Measurements from ENCODE around the gene SDC4.
A peak's percentile ranks its signal among the peaks of the same experiment; 100 is the strongest.

SDC4 gene

DNA sequence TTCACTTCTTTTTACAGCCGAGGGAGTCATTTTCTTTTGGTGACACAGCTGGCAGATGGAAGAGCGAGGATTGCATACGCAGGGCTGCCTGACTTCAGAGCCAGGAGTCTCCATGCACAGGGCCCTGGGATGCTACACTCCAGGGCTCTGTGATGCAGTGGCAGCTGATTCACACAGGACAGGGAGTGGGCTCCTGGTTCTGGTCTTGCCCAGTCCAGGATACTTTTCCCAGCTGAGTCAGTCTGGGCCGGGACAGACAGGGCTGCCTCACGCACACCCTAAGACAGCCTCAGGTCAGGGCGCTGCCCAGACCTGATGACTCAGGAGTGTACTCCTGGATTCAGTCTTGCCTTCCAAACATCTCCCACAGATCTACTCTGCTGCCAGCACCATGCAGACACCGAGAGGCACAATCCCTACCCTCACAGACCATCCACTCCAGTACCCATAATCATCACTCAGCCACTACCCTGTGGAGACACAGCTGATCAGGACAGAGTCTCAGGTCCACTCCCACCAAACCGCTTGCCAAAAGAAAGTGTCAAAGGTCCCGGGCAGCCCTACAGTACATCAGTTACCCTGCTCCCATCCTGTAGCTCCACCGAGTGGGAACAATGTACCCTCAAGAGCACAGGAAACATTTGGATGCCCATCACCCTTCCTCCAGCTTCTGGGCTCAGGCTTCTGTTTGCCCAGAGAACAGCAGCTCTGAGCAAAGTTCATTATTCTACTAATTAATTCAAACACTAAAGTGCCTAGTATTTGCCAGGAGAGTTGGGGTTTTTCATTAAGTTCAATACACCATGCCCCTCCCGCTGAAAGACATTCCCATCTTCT lies 11.5 kb downstream of the SDC4 start:
- Histone ChIP-seq H3K36me3 (ENCODE audit: insufficient read depth, low read length) (peaks cover 28% of the 10 kb centered on the region; the same call in 1 of the 2 replicates), H3K27me3 (ENCODE audit: insufficient read depth, low read length) (no peaks in the 10 kb centered on the region), H3K27ac (ENCODE audit: low read depth, low read length) (peak overlapping the region; percentile 94), H3K79me2 (ENCODE audit: control insufficient read depth, insufficient read depth, low read length, unreplicated experiment) (peaks cover 64% of the 10 kb centered on the region), H3K4me3 (ENCODE audit: low read depth, low read length) (peak overlapping the region; percentile 12; the same call in 1 of the 2 replicates), H3K4me1 (ENCODE audit: control insufficient read depth, insufficient read depth, low read length, unreplicated experiment) (peaks cover 57% of the 10 kb centered on the region), H2AFZ (ENCODE audit: low read length, unreplicated experiment) (no peak overlapping the region)

- H3K4me3 ChIP-seq (ENCODE audit: low read depth, low read length), result no peak overlapping the region
- no peak overlapping the region for H2AFZ ChIP-seq (ENCODE audit: low read length, unreplicated experiment)
- no peak overlapping the region for H3K27ac ChIP-seq (ENCODE audit: low read depth, low read length)
- H3K36me3 ChIP-seq (ENCODE audit: insufficient read depth, low read length), result peaks cover 40% of the 10 kb centered on the region
- peaks cover 21% of the 10 kb centered on the region for H3K79me2 ChIP-seq (ENCODE audit: control insufficient read depth, insufficient read depth, low read length, unreplicated experiment)
- H3K4me1 ChIP-seq (ENCODE audit: control insufficient read depth, insufficient read depth, low read length, unreplicated experiment), result no peaks in the 10 kb centered on the region
- no peaks in the 10 kb centered on the region for H3K27me3 ChIP-seq (ENCODE audit: insufficient read depth, low read length)
Measured at GRCh38 chr20:45330476-45330875, 17.7 kb downstream of the SDC4 start.

DNA sequence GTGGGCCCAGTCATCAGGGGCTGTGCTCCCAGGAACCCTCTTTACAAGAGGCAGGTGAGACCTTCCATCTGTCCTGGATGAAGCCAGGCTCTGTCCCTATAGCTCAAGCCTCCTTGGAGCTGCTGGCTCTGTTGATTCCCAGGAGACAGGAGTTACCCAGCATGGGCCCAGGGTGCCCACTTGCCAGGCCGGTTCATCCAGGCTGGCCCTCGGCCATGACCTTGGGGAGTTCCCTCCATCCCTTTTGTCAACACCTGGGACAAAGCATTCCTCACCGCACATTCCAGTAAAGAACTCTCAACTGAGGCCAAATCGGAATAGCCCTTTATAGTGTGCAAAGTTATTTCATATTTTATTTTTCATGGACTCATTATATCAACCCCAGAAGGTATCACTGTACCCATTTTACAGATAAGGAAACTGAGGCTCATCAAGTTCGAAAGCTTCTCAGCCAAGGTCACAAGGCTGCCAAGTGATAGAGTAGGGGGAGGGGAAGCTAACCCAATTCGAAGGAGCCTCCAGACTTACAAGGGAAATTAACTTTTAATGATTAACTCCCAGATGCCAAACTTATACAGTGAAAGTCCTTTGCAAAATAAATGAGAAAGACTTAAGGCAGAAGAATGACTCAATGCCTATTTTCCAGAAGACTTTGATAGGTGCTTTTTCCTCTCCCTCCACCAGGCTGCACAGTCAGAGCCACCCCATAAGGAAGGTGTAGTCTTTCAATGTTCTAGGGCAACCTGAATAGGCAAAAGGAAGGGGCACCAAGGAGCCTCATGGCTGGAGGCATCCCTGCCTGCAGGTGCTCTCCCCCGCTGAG lies 18.5 kb downstream of the SDC4 start:
- no peak overlapping the region for H2AFZ ChIP-seq (ENCODE audit: low read length, unreplicated experiment)
- no peaks in the 10 kb centered on the region for H3K27me3 ChIP-seq (ENCODE audit: insufficient read depth, low read length)
- peaks cover 35% of the 10 kb centered on the region for H3K36me3 ChIP-seq (ENCODE audit: insufficient read depth, low read length)
- H3K79me2 ChIP-seq (ENCODE audit: control insufficient read depth, insufficient read depth, low read length, unreplicated experiment), result peaks cover 13% of the 10 kb centered on the region
- H3K4me1 ChIP-seq (ENCODE audit: control insufficient read depth, insufficient read depth, low read length, unreplicated experiment), result no peaks in the 10 kb centered on the region
- H3K4me3 ChIP-seq (ENCODE audit: low read depth, low read length), result no peak overlapping the region
- no peak overlapping the region for H3K27ac ChIP-seq (ENCODE audit: low read depth, low read length)

DNA sequence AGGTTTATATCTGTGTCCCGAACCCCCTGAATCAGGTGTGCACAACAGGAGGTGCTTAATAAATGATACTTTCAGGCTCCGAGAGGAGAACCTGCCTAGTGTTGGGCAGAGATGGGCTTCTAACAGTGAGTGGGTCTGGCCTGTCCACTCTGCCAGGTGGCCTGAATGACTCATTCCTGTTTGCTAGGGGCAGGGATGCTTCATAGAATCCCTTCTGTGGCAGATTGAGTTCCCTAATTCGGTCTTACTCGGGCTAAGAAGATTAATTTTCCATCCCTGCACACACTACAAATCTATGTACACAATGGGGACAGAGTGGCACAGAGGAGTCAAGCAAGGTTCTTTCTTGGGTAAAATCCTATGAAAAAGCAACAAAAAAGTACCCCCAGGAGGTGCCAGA lies 19.8 kb downstream of the SDC4 start:
- H3K27ac ChIP-seq (ENCODE audit: low read depth, low read length), result no peak overlapping the region

DNA sequence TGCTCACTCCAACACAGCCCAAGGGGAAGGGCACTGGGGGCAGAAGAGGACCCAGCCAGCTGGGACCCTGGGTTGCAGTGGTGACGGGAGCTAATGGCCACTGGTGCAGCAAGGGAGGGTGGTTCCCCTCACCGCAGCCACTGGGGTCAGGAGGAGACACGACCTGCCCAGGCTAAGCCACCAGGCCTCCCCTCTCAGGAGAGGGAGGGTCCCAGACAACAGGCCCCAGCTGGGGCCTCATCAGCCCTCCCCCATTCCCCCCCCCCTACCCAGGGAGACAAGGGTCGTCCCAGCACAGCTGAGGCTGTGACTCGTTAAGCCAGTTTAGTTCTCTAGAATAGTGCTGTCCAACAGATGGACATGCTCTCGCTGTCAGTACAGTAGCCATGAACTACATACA lies 22.9 kb downstream of the SDC4 start:
- no peak overlapping the region for H3K27ac ChIP-seq (ENCODE audit: low read depth, low read length)
- H3K4me1 ChIP-seq (ENCODE audit: control insufficient read depth, insufficient read depth, low read length, unreplicated experiment), result no peaks in the 10 kb centered on the region
- H3K4me3 ChIP-seq (ENCODE audit: low read depth, low read length), result no peak overlapping the region
- H3K79me2 ChIP-seq (ENCODE audit: control insufficient read depth, insufficient read depth, low read length, unreplicated experiment), result no peaks in the 10 kb centered on the region
- H3K27me3 ChIP-seq (ENCODE audit: insufficient read depth, low read length), result no peaks in the 10 kb centered on the region
- H3K36me3 ChIP-seq (ENCODE audit: insufficient read depth, low read length), result peaks cover 19% of the 10 kb centered on the region
- H2AFZ ChIP-seq (ENCODE audit: low read length, unreplicated experiment), result no peak overlapping the region

More for the DNA sequence above, 19.8 kb downstream of the SDC4 start:
- peaks cover 35% of the 10 kb centered on the region for H3K36me3 ChIP-seq (ENCODE audit: insufficient read depth, low read length)
- H3K79me2 ChIP-seq (ENCODE audit: control insufficient read depth, insufficient read depth, low read length, unreplicated experiment), result peaks cover 11% of the 10 kb centered on the region
- no peak overlapping the region for H3K4me3 ChIP-seq (ENCODE audit: low read depth, low read length)
- H3K4me1 ChIP-seq (ENCODE audit: control insufficient read depth, insufficient read depth, low read length, unreplicated experiment), result no peaks in the 10 kb centered on the region
- H3K27me3 ChIP-seq (ENCODE audit: insufficient read depth, low read length), result no peaks in the 10 kb centered on the region
- H2AFZ ChIP-seq (ENCODE audit: low read length, unreplicated experiment), result no peak overlapping the region

DNA sequence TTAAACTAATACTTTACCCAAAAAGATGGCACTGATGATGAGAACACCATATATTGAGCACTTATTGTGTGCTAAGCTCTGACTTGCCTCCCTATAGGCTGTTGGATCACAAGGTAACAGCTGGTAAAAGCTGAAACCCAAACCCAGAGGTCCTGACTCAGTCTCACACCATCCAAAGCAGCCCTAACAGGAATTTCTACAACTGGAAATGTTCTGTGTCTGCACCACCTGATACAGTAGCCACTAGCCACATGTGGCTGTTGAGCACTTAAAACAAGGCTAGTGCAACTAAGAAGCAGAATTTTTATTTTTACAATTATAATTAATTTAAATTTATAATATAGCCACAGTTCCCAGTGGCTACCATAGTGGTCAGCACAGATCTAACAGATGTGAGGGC lies 24.5 kb downstream of the SDC4 start:
- Histone ChIP-seq H3K27me3 (ENCODE audit: insufficient read depth, low read length) (no peaks in the 10 kb centered on the region), H3K79me2 (ENCODE audit: control insufficient read depth, insufficient read depth, low read length, unreplicated experiment) (no peaks in the 10 kb centered on the region), H3K4me1 (ENCODE audit: control insufficient read depth, insufficient read depth, low read length, unreplicated experiment) (peaks cover 2% of the 10 kb centered on the region), H3K36me3 (ENCODE audit: insufficient read depth, low read length) (peaks cover 6% of the 10 kb centered on the region; the same call in 1 of the 2 replicates), H3K4me3 (ENCODE audit: low read depth, low read length) (no peak overlapping the region), H3K27ac (ENCODE audit: low read depth, low read length) (no peak overlapping the region), H2AFZ (ENCODE audit: low read length, unreplicated experiment) (no peak overlapping the region)

- Histone ChIP-seq H3K27ac (ENCODE audit: low read depth, low read length) (no peak overlapping the region), H3K36me3 (ENCODE audit: insufficient read depth, low read length) (0 out of 2 replicates have a peak, but pooled peaks cover 2% of the 10 kb centered on the region), H3K4me1 (ENCODE audit: control insufficient read depth, insufficient read depth, low read length, unreplicated experiment) (peaks cover 2% of the 10 kb centered on the region), H2AFZ (ENCODE audit: low read length, unreplicated experiment) (no peak overlapping the region), H3K79me2 (ENCODE audit: control insufficient read depth, insufficient read depth, low read length, unreplicated experiment) (no peaks in the 10 kb centered on the region), H3K4me3 (ENCODE audit: low read depth, low read length) (no peak overlapping the region), H3K27me3 (ENCODE audit: insufficient read depth, low read length) (no peaks in the 10 kb centered on the region; the same call in 1 of the 2 replicates)
Measured at GRCh38 chr20:45322952-45323383, 25.3 kb downstream of the SDC4 start.

DNA sequence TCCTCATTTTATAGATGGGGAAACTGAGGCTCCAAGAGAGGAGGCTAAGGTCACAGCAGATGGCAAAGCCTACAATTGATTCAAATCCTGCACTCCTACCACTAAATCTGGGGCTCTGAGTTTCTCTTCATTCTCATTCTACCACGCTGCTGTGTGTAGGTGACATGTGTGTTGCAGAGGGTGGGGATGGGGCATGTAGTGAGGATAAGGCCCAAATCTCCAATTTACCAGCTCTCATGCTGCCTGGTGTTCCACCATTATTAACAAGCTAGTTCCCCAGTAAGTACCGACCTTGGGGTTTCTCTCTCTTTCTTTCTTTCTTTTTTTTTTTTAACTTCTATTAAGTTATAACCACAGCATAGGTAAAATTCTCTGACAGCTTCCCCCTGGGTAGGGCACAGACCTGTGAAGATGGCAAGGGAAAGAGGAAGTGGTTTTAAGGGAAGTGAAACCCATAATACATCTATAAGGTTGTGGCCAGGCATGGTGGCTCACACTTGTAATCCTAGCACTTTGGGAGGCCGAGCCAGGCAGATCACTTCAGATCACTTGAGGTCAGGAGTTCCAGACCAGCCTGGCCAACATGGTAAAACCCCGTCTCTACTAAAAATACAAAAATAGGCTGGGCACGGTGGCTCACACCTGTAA lies 27.2 kb downstream of the SDC4 start:
- Histone ChIP-seq H3K4me3 (ENCODE audit: low read depth, low read length) (no peak overlapping the region), H3K4me1 (ENCODE audit: control insufficient read depth, insufficient read depth, low read length, unreplicated experiment) (peaks cover 2% of the 10 kb centered on the region), H3K27ac (ENCODE audit: low read depth, low read length) (no peak overlapping the region), H2AFZ (ENCODE audit: low read length, unreplicated experiment) (no peak overlapping the region), H3K27me3 (ENCODE audit: insufficient read depth, low read length) (peaks cover 18% of the 10 kb centered on the region), H3K79me2 (ENCODE audit: control insufficient read depth, insufficient read depth, low read length, unreplicated experiment) (no peaks in the 10 kb centered on the region), H3K36me3 (ENCODE audit: insufficient read depth, low read length) (no peaks in the 10 kb centered on the region)

DNA sequence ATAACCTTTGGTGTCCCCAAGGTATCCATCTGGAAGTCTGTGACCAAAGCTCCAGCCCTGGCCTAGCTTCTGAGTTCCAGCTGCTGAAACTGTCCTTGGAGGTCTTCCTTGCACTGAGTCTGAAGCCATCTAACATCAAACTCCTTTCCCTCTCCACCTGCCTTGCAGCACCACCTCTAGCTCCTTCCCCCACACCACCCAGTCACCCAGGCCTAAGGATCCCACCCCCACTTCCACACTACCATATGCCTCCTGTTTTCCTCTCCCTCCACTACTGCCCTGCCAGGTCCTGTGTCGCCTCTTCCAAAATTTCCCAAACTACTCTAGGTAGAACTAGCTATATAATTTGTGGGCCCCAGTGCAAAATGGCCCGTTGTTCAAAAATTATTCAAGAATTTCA lies 29.3 kb downstream of the SDC4 start:
- H3K4me1 ChIP-seq (ENCODE audit: control insufficient read depth, insufficient read depth, low read length, unreplicated experiment), result peaks cover 2% of the 10 kb centered on the region
- H3K36me3 ChIP-seq (ENCODE audit: insufficient read depth, low read length), result no peaks in the 10 kb centered on the region
- H3K4me3 ChIP-seq (ENCODE audit: low read depth, low read length), result no peak overlapping the region
- H2AFZ ChIP-seq (ENCODE audit: low read length, unreplicated experiment), result peak overlapping the region; percentile 35
- H3K27me3 ChIP-seq (ENCODE audit: insufficient read depth, low read length), result peaks cover 20% of the 10 kb centered on the region
- no peak overlapping the region for H3K27ac ChIP-seq (ENCODE audit: low read depth, low read length)
- H3K79me2 ChIP-seq (ENCODE audit: control insufficient read depth, insufficient read depth, low read length, unreplicated experiment), result no peaks in the 10 kb centered on the region

- Histone ChIP-seq H3K27me3 (ENCODE audit: insufficient read depth, low read length) (peaks cover 20% of the 10 kb centered on the region), H3K4me1 (ENCODE audit: control insufficient read depth, insufficient read depth, low read length, unreplicated experiment) (peaks cover 2% of the 10 kb centered on the region), H2AFZ (ENCODE audit: low read length, unreplicated experiment) (no peak overlapping the region), H3K79me2 (ENCODE audit: control insufficient read depth, insufficient read depth, low read length, unreplicated experiment) (no peaks in the 10 kb centered on the region), H3K27ac (ENCODE audit: low read depth, low read length) (no peak overlapping the region), H3K4me3 (ENCODE audit: low read depth, low read length) (no peak overlapping the region), H3K36me3 (ENCODE audit: insufficient read depth, low read length) (no peaks in the 10 kb centered on the region)
Measured at GRCh38 chr20:45318386-45318939, 29.8 kb downstream of the SDC4 start.
